Body of pancreas (tissue), 4 donors: ENCODE data around the gene PSMG4. TPM values are rescaled to one million over a fixed set of nuclear protein-coding genes. Genes with fewer than 3 reads are reported as not detected.

ENCODE experiments used
- ATAC-seq: fragments of 150-250 bp; one replicate; pipeline ENCODE4 v1.9.1; 2016
- DNase-seq, 4 donors: peaks; one replicate each; pipeline ENCODE4 v3.0.0-alpha.2; 2019
- H3K27ac ChIP-seq, 4 donors: fragments of 200-600 bp; sonication (generic); 1 replicate in 3 of 4; 2 replicates in 1 of 4; pipeline versions ENCODE4 v1.5.1 to v1.6.1; 2016 to 2019; ENCODE audit warnings: mild to moderate bottlenecking in 1 of 4, mixed read lengths in 1 of 4, moderate library complexity in 1 of 4
- H3K27me3 ChIP-seq, 2 donors: fragments of 200-600 bp; sonication (generic); one replicate each; pipeline ENCODE4 v1.6.0; 2016; ENCODE audit warnings: mild to moderate bottlenecking in 1 of 2
- H3K36me3 ChIP-seq, 2 donors: fragments of 200-600 bp; sonication (generic); replicated peaks in 1 of 2; 2 replicates each; pipeline ENCODE4 v1.5.1; 2016; ENCODE audit warnings: low read depth in 2 of 2; ENCODE audit not compliant: insufficient read depth in 1 of 2
- H3K4me1 ChIP-seq: fragments of 200-600 bp; sonication (generic); one replicate; pipeline ENCODE4 v1.6.0; 2016
- H3K4me3 ChIP-seq, 2 donors: fragments of 200-600 bp; sonication (generic); 1 replicate in 1 of 2; 2 replicates in 1 of 2; pipeline ENCODE4 v1.5.1; 2016 to 2019
- H3K9me3 ChIP-seq, 3 donors: fragments of 200-600 bp; sonication (generic); 1 replicate in 2 of 3; 2 replicates in 1 of 3; pipeline ENCODE4 v1.5.1; 2016
- CTCF ChIP-seq, 7 experiments: fragments of 450-650 bp in 4 of 7; fragments of 200-600 bp in 3 of 7; sonication (generic) in 3 of 7; IDR thresholded peaks; one replicate each; pipeline ENCODE4 v1.5.1; 2016 to 2019; ENCODE audit warnings: antibody characterized with exemption in 7 of 7
- POLR2A ChIP-seq, 3 donors: fragments of 450-650 bp; IDR thresholded peaks; one replicate each; pipeline ENCODE4 v1.6.1; 2016; ENCODE audit warnings: antibody characterized with exemption in 3 of 3, mild to moderate bottlenecking in 2 of 3
- WGBS, 2 donors: methylation state at CpG; one replicate each; pipeline ENCODE4 v1.1.5; 2017; 5-methylcytosine and 5-hydroxymethylcytosine counted together
- intact Hi-C: fragments of 100-400 bp; cut with DNase I; formaldehyde crosslinking; loops from one replicate; pipeline ENCODE4 v1.15.1; 2023
- total RNA-seq, 2 donors: library from RNA; depleted of rRNA; stranded (reverse); fragments of >200 nt; gene quantifications; one replicate each; pipeline ENCODE4 v1.1.0, GENCODE V29; 2016

PSMG4 gene
- total RNA-seq, 2 donors from 2014 or later = 10.9 to 11.2 TPM

- TF ChIP-seq CTCF (IDR thresholded peaks at IDR 0.05) (no peak), POLR2A (IDR thresholded peaks at IDR 0.05) (no peak)
- no peak overlapping the region for H3K4me3 ChIP-seq
- WGBS, 2 donors = 43 to 54% methylated on average over 9 of the region's 9 CpGs
- no peaks in the 10 kb centered on the region for H3K27me3 ChIP-seq
- H3K36me3 ChIP-seq = no peaks in the 10 kb centered on the region
- peak in 2 of 4 donors; percentile 62 to 65 for DNase-seq
- no peaks in the 10 kb centered on the region for H3K9me3 ChIP-seq
- intact Hi-C loops = no loop called here
- ATAC-seq = peak; percentile 53
- peaks cover 23% of the 10 kb centered on the region for H3K4me1 ChIP-seq
- H3K27ac ChIP-seq = peak overlapping the region in 3 of 4 donors; percentile 8 to 64 (median 32)
These were observed 52.0 kb downstream of the PSMG4 start for GRCh38 chr6:3310703-3311102.

GRCh38 chr6:3311826-3312225, 53.1 kb downstream of the PSMG4 start:
- no peak for ATAC-seq
- Histone ChIP-seq H3K27me3 (no peaks in the 10 kb centered on the region), H3K9me3 (no peaks in the 10 kb centered on the region), H3K36me3 (no peaks in the 10 kb centered on the region), H3K4me1 (peaks cover 23% of the 10 kb centered on the region), H3K4me3 (no peak overlapping the region), H3K27ac (no peak overlapping the region)
- intact Hi-C loops = no loop called here
- TF ChIP-seq CTCF (IDR thresholded peaks at IDR 0.05) (no peak), POLR2A (IDR thresholded peaks at IDR 0.05) (no peak)
- 95 to 99% methylated on average over 6 of the region's 6 CpGs for WGBS, 2 donors
- no peak for DNase-seq

GRCh38 chr6:3312604-3313231, 54.0 kb downstream of the PSMG4 start:
- intact Hi-C loops = no loop called here
- H3K9me3 ChIP-seq = no peaks in the 10 kb centered on the region
- peaks cover 23% of the 10 kb centered on the region for H3K4me1 ChIP-seq
- H3K27ac ChIP-seq = no peak overlapping the region
- no peak for DNase-seq
- 87 to 89% methylated on average over 4 to 11 of the region's 11 CpGs for WGBS, 2 donors
- no peak overlapping the region for H3K4me3 ChIP-seq
- TF ChIP-seq POLR2A (IDR thresholded peaks at IDR 0.05) = no peak
- TF ChIP-seq CTCF (IDR thresholded peaks at IDR 0.05) = no peak
- no peak for ATAC-seq
- no peaks in the 10 kb centered on the region for H3K36me3 ChIP-seq
- no peaks in the 10 kb centered on the region for H3K27me3 ChIP-seq

- TF ChIP-seq POLR2A (IDR thresholded peaks at IDR 0.05) (no peak), CTCF (IDR thresholded peaks at IDR 0.05) (no peak)
- no peak for DNase-seq
- intact Hi-C loops = no loop called here
- Histone ChIP-seq H3K9me3 (no peaks in the 10 kb centered on the region), H3K4me1 (peaks cover 18% of the 10 kb centered on the region), H3K27me3 (no peaks in the 10 kb centered on the region), H3K27ac (no peak overlapping the region), H3K4me3 (no peak overlapping the region), H3K36me3 (no peaks in the 10 kb centered on the region)
- 91 to 95% methylated on average over 6 to 7 of the region's 7 CpGs for WGBS, 2 donors
- ATAC-seq = no peak
These were observed 55.4 kb downstream of the PSMG4 start for GRCh38 chr6:3314176-3314575.
